HG03354 (cell line): ENCODE results near the gene TLR6.
A peak's percentile ranks its signal among the peaks of the same experiment; 100 is the strongest.

Source experiments
- ATAC-seq: cut with Tn5 transposase; IDR thresholded peaks from one replicate; pipeline ENCODE4 v1.9.1; 2021; ENCODE audit warnings: mild to moderate bottlenecking; ENCODE audit not compliant: unreplicated experiment, poor library complexity, severe bottlenecking

TLR6 gene, protein sequence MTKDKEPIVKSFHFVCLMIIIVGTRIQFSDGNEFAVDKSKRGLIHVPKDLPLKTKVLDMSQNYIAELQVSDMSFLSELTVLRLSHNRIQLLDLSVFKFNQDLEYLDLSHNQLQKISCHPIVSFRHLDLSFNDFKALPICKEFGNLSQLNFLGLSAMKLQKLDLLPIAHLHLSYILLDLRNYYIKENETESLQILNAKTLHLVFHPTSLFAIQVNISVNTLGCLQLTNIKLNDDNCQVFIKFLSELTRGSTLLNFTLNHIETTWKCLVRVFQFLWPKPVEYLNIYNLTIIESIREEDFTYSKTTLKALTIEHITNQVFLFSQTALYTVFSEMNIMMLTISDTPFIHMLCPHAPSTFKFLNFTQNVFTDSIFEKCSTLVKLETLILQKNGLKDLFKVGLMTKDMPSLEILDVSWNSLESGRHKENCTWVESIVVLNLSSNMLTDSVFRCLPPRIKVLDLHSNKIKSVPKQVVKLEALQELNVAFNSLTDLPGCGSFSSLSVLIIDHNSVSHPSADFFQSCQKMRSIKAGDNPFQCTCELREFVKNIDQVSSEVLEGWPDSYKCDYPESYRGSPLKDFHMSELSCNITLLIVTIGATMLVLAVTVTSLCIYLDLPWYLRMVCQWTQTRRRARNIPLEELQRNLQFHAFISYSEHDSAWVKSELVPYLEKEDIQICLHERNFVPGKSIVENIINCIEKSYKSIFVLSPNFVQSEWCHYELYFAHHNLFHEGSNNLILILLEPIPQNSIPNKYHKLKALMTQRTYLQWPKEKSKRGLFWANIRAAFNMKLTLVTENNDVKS

DNA sequence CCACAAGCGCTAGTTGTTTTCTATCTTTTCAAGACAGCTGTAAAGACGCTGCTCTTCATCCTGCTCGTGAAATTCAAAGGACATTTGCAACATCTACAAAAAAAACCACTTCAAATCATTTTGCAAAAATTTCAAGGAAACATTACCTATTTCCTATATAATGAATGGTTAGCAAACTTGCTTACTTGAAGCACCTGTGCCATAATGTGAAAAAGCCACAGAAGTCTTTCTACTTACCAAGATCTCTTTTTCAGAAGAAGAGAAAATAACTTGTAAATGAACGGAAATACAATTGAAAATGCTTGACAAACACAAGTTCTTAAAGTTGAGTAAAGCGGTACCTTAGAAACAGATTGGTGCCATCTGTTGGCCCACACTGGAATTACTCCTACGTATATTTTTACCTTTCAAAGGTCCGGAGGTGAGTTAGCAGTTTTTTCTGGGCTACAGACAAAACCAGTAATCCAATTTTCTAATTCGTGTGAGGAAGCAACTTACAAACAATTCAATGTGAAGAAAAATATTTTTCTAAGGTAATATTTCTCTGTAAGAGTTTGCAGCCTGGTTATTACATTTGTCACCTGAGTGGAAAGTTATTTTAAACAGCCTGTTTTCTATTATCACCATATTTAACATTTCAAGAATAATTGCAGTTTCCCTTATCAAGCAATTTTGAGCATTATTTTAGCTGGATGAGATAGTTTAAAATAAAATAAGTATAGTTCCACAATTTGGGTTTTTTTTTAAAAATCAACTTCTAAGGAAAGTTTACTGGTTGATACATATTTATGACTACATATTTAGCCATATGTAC is at the start of gene TLR6:
Gene TLR6 (minus strand): TSS at position 294 of the 814 bp plus-strand sequence. CDS start 27,344 bp downstream, outside the sequence.
- ATAC-seq, result peak; percentile 59

DNA sequence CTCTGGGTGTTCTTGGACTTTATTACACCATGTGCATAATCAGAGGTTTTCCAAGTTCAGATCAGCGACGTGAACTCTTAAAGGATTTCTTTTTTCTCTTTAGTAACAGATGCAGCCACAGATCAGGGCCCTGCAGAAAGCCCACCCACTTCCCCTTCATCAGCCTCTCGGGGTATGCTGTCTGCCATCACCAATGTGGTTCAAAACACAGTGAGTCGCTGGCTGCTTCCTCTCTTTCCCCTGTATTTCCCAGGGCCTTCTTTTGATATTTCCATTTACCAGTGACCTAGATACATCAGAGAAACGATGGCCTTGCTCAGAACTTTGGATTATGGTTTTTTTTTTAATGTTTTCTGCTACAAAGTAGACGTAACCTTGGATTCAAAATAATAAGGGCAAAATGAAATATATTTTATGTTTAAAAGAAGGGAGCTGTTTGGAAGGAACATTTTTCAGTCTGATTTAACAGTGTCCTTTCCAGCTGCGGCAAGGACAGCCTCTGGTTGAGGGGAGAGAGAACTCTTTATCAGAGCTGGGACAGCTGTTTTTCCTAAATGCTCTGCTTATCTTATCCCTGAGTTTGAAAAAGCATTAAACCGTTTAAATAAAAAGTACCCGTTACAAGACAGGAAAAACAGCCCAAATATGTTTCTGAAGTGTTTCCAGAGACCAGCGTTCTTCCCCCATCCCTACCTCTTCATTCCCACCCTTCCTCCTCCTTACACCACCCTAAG is 49.2 kb upstream of the TLR6 start:
- ATAC-seq, result no peak

DNA sequence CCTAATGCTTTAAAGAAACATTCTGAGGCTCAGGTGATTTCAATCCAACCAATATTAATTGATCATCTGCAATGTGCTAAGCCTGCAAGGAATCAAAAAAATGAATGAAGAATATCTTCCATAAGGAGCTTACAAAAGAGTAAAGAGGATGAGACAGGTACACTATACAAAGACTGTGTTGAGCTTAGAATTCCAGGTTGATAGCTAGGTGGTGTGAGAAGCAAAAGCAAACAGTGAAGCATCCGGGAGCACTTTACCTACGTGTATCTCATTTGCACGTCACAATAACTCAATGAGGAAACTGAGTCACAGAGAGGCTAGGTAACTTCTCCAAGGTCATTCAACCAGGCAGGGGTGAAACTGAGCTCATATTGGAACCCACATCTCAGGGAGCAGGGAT is 48.1 kb upstream of the TLR6 start:
- ATAC-seq, result no peak

DNA sequence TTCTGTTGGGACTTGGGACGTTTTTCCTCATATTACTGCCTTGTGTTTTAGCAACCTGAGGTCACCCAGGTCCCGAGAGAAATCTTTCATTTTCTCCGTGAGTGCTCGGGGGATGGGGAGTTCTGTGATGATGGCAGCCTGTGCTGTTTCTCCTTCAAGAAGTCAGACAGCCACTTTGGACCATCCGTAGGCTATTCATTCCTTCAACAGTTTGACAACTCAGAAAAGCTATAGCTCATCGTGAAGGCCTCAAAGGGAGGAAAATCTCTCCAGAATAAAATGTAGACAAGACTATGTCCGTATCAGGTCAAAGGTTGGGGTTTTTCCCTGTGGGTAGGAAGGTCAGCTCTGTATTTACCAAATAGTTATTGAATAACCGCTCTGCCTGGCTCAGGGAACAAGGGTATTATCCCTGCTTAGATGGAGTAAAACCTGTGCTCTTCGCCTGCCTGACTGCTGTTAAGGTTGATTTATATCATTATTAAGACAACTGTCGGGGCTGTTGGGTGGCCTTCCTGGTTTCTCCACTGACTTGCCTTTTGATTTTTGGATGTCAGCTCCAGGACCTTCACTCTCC is 47.6 kb upstream of the TLR6 start:
- no peak for ATAC-seq

DNA sequence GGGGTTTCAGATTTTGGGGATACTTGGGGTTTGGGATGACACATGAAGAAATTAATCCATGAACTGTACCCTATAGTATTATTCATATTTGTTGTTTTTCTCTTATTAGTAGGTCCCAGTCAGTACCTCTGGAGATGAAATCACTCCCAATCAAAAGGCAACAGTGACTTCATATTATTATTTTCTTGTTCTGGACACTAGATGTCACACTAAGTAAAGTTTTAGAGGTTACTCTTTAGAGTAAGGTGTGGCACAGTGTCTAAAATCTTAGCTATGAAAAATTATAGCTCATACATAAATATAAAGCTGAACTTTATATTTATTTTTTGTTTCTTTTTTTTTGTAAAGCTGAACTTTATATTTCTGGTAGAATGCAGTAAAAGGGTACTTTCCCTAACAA is 46.1 kb upstream of the TLR6 start:
- no peak for ATAC-seq

DNA sequence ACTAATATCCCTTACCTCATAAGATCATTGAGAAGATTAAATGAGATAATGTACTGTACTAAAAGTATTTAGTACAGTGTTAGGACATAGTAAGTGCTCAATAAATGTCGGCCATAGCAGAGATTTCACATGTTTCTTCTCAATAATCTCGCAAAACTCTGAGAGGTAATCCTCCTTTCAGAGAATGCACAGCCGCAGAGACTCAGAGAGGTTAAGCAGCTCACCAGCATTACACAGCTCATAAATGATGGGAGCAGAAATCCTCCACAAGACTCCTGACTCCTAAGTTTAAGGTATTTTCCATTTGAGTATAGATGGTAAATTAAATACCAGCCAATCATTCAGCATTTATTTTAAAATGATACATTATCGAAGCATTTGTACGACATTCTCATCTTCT is 45.6 kb upstream of the TLR6 start:
- no peak for ATAC-seq

DNA sequence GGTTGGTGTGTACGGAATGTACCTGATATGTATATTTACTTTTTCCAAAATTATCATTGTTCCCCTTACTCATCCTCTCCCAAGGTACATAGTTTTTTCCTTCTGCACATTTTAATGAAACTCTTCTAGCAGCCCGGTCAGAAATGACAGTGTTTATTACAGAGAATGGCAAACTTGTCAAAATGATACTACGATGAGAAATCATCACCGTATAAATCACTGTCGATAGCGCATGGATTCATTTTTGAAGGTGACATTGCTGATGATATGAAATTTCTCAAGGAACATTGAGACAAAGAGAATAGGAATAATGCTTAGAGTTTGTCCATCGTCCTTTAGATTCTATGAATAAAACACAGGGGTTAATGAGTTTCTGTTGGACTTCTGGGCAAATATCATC is 41.6 kb upstream of the TLR6 start:
- no peak for ATAC-seq

DNA sequence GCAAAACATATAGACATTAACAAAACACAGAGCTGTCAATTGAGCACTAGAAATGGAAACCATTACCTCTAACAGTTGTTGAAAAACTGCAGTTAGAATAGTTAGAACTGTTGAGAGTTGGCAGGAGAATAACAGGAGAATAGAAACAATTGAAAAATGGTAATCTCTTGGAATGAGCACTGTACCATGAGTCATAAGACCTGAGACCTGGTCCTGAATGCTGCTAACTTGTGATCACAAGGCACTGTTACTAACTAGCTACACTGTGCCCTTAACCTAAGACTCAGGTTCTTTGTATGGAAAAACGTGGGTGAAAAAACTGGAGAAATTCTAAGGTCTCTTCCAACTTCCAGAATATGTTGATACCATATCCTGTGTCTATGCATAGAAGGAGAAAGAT is 40.3 kb upstream of the TLR6 start:
- ATAC-seq, result no peak

DNA sequence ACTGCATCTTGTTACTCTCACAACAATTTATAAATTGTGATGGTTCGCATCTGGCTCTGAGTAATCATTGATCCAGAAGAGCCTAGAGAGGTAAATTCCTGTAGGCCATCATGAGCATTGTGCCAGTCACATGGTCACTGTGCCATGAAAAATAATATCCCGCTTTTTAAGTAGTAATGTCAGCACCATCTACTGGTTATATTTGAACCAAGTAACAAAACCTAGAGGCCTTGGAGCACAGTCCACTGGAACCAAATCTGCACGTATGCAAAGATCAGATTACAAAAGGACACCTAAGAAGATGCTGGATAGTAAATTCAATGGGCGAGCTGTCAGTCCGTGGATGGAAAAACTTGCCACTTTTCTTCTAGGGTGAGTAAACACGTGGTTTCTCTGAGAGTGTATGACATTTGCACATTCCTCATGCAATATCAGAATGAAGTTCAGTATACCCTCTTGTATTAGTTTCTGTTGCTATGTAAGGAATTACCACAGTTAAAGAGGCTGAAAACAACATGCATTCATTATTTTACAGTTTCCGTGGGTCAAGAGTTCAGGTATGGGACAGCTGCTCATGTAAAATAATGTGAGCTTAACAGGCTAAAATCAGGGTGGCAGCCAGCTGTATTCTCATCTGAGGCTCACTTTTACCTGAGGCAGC is 37.8 kb upstream of the TLR6 start:
- ATAC-seq, result no peak

DNA sequence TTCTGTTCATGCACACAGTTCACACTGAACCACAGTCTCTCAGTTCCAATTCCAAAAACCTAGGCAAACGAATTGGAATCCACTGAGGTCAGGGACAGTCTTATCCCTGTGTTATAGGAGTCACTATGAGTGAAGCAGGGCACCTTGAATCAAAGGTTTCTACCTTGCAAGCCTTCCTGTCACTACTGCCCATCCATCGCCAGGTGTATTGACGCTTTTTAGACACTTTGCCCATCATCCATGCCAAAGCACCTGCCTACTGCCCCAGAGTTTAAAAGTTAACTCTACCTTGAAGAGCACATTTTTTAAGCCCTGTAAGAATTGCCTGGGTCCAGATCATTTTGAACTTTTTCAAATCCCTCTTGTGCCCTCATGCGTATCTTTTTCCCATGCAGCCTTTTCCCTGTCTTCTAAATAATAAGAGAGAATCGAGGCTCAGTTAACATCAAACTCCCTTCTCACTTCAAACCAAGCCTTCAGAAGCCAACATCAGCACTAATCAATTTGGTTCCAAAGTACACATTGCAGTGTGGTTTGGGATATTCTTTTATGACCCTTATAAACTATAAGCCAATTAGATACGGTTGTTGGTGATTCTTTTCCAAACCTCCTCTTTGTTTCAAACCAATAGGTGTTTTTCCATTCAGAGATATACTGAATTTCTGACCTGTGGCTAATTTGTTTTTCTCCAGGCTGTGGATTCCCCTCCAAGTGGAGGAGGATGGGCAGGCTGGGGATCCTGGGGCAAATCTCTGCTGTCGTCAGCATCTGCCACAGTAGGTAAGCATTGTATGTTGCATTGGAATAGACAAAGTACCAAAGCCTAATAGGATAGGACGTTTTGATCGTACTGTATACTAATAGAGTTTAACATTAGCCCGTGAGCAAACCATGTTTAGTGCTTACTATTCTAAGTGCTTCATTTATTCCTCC is 34.7 kb upstream of the TLR6 start:
- ATAC-seq, result no peak

DNA sequence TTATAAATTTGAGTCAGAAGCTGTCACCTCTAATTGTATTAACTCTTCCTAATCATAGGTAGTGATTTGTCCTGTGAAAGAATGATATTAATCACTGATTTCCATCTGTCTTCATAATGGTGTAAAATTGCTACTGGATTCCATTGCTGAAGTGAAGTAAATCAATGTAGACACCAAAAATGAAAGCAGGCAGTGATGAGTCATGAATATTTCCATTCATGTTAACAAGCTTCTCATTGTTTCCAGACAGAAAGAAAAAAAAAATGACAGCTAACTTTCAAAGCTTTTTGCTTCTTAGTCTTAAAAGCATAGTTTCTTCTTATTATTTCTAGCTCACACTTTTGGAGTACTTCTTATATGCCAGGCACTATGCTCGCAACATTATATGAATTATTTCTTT is 32.5 kb upstream of the TLR6 start:
- peak; percentile 75 for ATAC-seq

DNA sequence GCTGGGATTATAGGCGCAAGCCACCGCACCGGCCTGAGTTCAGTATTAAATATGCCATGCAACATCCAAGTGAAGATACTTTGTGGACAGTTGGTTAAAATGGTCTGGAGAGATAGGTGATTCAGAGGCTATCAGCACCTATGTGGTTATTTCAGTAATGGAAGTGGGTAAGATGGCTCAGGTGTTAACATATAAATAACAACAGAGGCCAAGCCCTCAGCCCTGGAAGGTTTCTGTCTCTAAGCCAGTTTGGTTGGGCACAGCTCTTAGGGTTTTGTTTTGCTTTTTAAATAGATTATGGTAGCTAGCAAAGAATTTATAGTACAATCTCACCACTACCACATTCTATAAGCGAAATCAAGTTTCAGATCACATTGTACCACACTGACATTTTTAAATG is 27.6 kb upstream of the TLR6 start:
- no peak for ATAC-seq

DNA sequence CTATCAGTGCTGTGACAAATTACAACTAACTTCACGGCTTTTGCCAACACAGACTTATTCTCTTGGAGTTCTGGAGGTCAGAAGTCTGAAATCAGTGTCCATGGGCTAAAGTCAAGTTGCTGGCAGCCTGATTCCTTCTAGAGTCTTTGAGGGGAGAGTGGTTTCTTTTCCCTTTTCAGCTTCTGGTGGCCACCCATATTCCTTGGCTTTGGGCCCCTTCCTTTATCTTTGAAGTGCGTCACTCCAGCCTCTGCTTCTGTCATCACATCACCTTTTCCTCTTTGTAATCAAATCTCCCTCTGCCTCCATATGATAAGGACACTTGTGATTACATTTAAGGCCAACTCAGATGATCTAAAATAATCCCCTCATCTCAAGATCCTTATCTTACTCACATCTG is 20.0 kb upstream of the TLR6 start:
- ATAC-seq, result no peak

DNA sequence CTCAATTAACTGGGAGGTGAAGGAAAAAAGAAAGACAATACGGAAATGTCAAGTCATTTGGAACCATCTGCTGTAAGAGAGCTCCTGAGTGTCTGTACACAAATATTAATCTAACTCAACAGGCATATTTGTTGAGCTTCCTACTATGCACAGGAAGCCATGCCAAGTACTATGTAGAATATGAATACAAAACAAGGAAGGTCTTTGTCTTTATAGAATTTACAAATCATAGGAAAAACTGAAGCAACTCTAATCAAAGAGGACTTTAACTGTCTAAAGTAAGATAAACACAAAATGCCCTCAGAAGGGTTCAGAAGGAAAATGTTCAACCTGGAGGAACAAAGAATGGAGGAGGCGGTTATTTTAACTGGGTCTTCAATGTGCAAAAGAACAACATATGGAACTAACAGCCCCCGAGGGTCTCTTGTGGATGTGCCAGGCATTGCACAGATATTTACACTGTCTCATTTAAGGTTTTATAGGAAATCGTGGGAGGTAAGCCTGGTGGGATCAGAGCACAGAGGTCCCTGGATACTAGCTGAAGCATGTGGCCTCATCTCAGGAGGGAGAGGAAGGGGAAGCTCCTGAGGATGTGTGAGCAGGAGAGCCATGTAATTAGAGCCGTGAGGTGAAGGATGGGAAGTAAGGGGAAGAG is 16.8 kb upstream of the TLR6 start:
- no peak for ATAC-seq

DNA sequence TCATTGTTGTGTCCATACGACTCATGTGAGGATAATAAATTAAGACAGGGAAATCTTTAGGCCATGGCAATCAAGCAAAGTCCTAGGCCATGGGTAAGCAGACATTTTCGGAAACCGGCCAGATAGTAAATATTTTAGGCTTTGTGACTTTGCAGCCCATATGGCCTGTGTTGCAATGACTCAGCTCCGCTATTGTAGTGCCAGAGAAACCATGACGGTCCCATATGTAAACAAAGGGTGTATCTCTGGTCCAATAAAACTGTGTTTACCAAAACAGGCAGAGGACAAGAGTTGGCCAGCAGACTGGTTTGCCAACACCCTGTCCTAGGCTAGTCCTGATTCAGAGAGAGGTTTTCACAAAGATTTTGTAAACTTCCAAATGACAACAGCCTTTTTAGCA is 16.0 kb upstream of the TLR6 start:
- no peak for ATAC-seq

DNA sequence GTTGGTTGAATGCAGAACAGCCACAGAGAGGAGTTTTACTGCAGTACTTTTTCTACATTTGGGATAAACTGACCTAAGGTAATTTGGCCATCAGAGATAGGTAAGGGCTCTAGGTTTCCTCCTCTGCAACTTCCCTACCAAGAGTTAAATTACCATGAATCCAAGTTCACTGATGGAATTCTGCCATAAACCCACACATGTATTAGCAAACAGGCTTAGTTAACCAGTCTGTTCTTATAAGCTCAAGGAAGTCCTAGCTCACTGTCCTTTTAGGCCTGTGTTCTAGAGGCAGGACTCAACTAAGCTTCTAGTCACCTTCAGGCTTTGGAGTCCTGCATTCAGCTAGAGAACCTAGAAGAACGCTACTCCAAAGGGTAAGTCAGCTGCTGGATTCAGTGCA is 15.0 kb upstream of the TLR6 start:
- no peak for ATAC-seq

DNA sequence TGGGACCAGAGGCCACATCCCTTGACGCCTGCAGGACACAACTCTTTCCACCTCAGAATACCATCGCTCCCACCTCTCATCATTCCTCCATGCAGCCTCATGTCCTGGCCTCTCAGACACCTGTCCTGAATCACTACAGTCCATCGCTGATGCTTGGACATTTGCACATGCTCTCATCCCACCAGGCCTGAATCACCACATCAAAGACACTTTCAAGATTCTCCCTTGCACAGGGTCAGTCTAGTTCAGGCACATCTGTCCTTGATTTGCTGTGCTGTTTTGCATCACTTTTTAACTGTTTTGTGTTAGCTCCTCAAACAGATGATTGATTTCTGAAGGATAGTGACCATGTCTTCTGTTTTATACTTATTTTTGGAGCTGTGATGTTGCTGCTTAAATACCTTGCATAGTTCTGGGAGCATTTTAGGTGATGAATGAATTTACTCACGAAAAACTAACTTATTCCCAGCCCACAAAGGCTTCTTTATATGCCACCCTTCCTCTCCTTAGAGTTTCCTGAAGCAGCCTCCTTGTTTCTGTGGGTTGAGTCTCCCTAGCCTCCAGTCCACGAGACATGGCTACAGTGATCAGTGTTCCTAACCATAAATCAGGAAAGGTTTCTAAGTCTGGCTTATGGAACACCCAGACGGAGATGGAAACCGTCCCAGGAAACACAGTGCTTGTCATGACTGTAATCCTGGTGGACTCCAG is 13.6 kb upstream of the TLR6 start:
- ATAC-seq, result no peak
